ENCODE data around the gene PLPP3. TPM values are rescaled to one million over a fixed set of nuclear protein-coding genes. Genes with fewer than 3 reads are reported as not detected.

Gene PLPP3
- total RNA-seq (100 to 1,000 TPM in 1 of 2 donors, 10 to 100 TPM in 1; 41.5 to 103 TPM), polyA plus RNA-seq (ENCODE audit: insufficient read depth, low read depth, low replicate concordance) (82.0 TPM)
- long read RNA-seq, donor 1, transcript PLPP3-202 (2 exons, 2,039 nt), result minor isoform, 5 of 44 reads
- long read RNA-seq, donor 1, transcript PLPP3-201 (6 exons, 3,292 nt), result major isoform, 39 of 44 reads
- long read RNA-seq, donor 1, partial matches to known transcripts, result 0 of 44 reads
- long read RNA-seq, donor 1, other reads (novel, unspliced or antisense), result 0 of 44 reads
- long read RNA-seq, donor 2, transcript PLPP3-202 (2 exons, 2,039 nt), result major isoform, 8 of 22 reads
- long read RNA-seq, donor 2, transcript PLPP3-201 (6 exons, 3,292 nt), result major isoform, 8 of 22 reads
- long read RNA-seq, donor 2, partial matches to known transcripts, result 6 of 22 reads
- long read RNA-seq, donor 2, other reads (novel, unspliced or antisense), result 0 of 22 reads

DNA sequence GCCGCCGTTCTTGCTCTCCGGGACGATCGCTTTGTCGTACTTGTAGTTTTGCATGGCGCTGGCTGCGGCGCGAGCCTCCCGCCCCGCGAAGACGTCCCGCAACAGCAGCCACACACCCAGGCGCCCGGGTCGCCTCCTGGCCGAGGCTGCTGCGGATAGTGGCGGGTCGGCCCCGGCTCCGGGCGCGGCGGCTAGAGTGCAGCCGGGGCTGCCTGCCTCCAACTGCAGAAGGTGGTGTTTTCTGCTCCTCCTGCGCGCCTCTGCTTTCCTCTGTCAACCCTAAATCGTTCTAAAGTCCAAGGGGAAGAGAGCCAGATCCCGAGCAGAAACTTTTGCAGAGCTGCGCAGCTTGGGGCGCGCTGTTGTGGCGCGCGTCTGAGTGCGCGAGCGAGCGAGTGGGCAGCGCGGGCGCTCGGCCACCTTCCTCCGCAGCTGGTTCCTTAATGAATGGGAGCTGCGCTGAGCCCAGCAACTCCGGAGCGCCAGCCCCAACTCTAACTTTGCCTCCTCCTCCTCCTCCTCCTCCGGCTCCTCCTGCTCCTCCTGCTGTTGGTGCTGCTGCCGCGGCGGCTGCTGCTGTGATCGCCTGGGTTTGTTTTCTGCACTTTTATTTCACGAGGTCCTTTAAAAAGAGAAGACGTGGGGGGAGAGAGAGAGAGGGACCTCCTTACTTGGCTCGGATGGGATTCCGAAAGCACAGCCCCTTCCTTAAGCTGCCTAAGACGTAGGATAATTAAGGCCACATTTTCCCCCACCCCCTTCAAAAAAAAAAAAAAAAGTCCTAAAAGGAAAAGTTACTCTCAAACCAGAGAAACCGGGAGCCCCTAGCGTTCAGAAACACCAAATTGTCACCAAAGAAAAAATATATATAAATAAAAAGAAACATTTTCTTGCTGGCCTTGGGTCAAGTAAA lies at the start of gene PLPP3:
PLPP3 (minus strand) TSS at position 601 of the 913 bp plus-strand sequence; CDS start at position 54, 547 bp downstream.
- Histone ChIP-seq H3K36me3 (ENCODE audit: low read depth, missing control alignments) (no peaks in the 10 kb centered on the region), H3K27me3 (no peaks in the 10 kb centered on the region), H3K4me3 (peak within 1 kb of the TSS; percentile 76 to 96), H3K9me3 (no peaks in the 10 kb centered on the region), H3K4me1 (peaks cover 13% of the 10 kb centered on the region), H3K27ac (peak within 1 kb of the TSS; percentile 88 to 97)
- 0 to 2% methylated on average over 32 to 55 of the region's 62 CpGs for WGBS, 2 donors
- TF ChIP-seq, protein P1, sequence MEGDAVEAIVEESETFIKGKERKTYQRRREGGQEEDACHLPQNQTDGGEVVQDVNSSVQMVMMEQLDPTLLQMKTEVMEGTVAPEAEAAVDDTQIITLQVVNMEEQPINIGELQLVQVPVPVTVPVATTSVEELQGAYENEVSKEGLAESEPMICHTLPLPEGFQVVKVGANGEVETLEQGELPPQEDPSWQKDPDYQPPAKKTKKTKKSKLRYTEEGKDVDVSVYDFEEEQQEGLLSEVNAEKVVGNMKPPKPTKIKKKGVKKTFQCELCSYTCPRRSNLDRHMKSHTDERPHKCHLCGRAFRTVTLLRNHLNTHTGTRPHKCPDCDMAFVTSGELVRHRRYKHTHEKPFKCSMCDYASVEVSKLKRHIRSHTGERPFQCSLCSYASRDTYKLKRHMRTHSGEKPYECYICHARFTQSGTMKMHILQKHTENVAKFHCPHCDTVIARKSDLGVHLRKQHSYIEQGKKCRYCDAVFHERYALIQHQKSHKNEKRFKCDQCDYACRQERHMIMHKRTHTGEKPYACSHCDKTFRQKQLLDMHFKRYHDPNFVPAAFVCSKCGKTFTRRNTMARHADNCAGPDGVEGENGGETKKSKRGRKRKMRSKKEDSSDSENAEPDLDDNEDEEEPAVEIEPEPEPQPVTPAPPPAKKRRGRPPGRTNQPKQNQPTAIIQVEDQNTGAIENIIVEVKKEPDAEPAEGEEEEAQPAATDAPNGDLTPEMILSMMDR (IDR thresholded peaks at IDR 0.05), result peak; percentile 33 to 65 (median 56)
- TF ChIP-seq POLR2A (IDR thresholded peaks at IDR 0.05), result peak; percentile 63
- intact Hi-C loops (cut with DNase I; ENCODE audit: low total_unique reads), result no loop called here
- peak; percentile 92 for DNase-seq

DNA sequence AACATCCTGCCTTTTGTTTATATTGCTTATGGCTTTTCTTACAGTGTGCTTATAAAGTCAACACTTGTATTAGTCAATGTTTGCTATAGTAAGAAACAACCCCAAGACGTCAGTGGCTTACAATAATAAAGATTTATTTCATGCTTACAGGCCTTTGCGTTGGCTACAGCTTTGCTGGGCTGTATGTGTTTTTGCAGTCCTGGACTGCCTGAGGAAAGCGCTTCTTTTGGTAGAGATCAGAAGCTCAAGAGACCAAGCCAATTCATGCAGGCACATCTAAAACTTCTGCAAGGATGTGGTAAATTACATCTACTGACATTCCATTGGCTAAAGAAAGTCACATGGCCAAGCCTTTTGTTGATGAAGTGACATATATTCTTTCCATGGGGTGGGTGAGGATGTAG lies 48.3 kb upstream of the PLPP3 start:
- Histone ChIP-seq H3K4me3 (no peak overlapping the region), H3K36me3 (ENCODE audit: low read depth, missing control alignments) (no peaks in the 10 kb centered on the region), H3K27me3 (no peaks in the 10 kb centered on the region), H3K4me1 (no peaks in the 10 kb centered on the region), H3K9me3 (no peaks in the 10 kb centered on the region), H3K27ac (no peak overlapping the region)
- intact Hi-C loops (cut with DNase I; ENCODE audit: low total_unique reads), result no loop called here
- 78 to 87% methylated on average over 3 of the region's 3 CpGs for WGBS, 2 donors
- TF ChIP-seq POLR2A (IDR thresholded peaks at IDR 0.05), result no peak
- TF ChIP-seq, protein P1 (IDR thresholded peaks at IDR 0.05), result no peak
- no peak for DNase-seq

DNA sequence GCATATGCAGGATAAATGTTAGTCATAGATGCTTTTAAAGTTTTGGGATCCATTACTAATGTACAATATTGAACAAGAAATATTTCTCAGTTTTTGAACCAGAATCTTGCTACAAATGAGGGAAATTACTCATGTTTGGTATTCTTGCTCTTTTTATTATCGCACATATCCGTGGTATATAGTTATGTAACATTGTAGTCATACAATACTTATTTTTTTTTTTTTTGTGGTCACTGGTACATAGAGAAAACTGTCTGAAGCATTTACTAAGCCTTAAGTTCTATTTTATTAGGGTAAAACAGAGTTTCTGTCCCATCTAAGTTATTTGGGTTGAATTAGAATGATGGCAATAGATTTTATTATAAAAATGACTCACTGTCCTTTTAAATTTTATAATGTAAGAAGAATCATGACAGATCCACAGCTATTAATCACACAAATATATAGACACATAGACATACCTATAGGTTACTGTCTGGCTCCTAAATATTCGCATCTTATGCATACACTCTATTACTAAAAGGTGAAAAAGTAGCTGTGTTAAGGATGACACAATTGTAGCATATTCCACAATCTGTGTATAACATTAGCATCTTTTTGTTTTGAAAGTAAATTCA lies 47.8 kb upstream of the PLPP3 start:
- no peak for TF ChIP-seq POLR2A (IDR thresholded peaks at IDR 0.05)
- TF ChIP-seq, protein P1 (IDR thresholded peaks at IDR 0.05), result no peak
- DNase-seq, result no peak
- no peaks in the 10 kb centered on the region for H3K9me3 ChIP-seq
- intact Hi-C loops (cut with DNase I; ENCODE audit: low total_unique reads), result no loop called here
- no peak overlapping the region for H3K27ac ChIP-seq
- H3K4me3 ChIP-seq, result no peak overlapping the region
- H3K27me3 ChIP-seq, result no peaks in the 10 kb centered on the region
- 89 to 92% methylated on average over 3 of the region's 3 CpGs for WGBS, 2 donors
- H3K36me3 ChIP-seq (ENCODE audit: low read depth, missing control alignments), result no peaks in the 10 kb centered on the region
- H3K4me1 ChIP-seq, result no peaks in the 10 kb centered on the region

DNA sequence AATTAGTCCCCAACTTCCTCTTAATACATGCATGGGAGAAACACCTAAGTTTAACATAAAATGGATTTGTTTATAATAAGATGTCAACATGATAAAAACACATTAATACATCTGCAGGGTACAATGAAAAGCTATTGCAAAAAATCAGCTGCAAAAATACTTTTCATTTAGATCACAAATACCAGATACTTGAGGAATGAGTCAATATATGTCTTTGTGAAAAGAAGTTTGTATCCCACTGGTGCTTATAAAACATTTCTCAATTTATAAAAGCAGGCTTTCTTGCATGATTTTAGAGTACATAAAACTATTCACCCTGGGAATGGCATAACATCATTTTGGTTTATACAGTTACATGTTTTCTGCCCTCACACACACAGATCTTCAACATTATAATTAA lies 47.2 kb upstream of the PLPP3 start:
- H3K27me3 ChIP-seq, result no peaks in the 10 kb centered on the region
- intact Hi-C loops (cut with DNase I; ENCODE audit: low total_unique reads), result no loop called here
- no peak overlapping the region for H3K4me3 ChIP-seq
- TF ChIP-seq, protein P1 (IDR thresholded peaks at IDR 0.05), result no peak
- H3K36me3 ChIP-seq (ENCODE audit: low read depth, missing control alignments), result no peaks in the 10 kb centered on the region
- no peaks in the 10 kb centered on the region for H3K9me3 ChIP-seq
- no peak overlapping the region for H3K27ac ChIP-seq
- H3K4me1 ChIP-seq, result no peaks in the 10 kb centered on the region
- DNase-seq, result no peak

Data from testis (tissue), 5 donors.